HG03520 (cell line): ENCODE results near the gene CYB561D2.
A peak's percentile ranks its signal among the peaks of the same experiment; 100 is the strongest.

Experiments
- ATAC-seq: cut with Tn5 transposase; IDR thresholded peaks from one replicate; pipeline ENCODE4 v1.9.1; 2021; ENCODE audit warnings: mild to moderate bottlenecking, moderate library complexity; ENCODE audit not compliant: unreplicated experiment

Gene CYB561D2

GRCh38 chr3:50323092-50323600 lies 27.5 kb upstream of the CYB561D2 start:
- ATAC-seq: no peak

GRCh38 chr3:50323614-50324199 lies 27.0 kb upstream of the CYB561D2 start:
- ATAC-seq: no peak

GRCh38 chr3:50324351-50325112 lies 26.1 kb upstream of the CYB561D2 start:
- no peak for ATAC-seq

- no peak for ATAC-seq
These were observed 25.6 kb upstream of the CYB561D2 start for GRCh38 chr3:50325113-50325480.

- no peak for ATAC-seq
These were observed 25.0 kb upstream of the CYB561D2 start for GRCh38 chr3:50325497-50326181.

GRCh38 chr3:50326182-50326541 lies 24.5 kb upstream of the CYB561D2 start:
- ATAC-seq: no peak

- ATAC-seq: no peak
These were observed 23.5 kb upstream of the CYB561D2 start for GRCh38 chr3:50327129-50327528.

- peak; percentile 72 for ATAC-seq
These were observed 22.5 kb upstream of the CYB561D2 start, which contains the start of gene TUSC2 for GRCh38 chr3:50327943-50328691. Gene TUSC2 (minus strand): TSS chr3:50328223. CDS start chr3:50328099, 124 bp downstream.

- ATAC-seq: no peak
These were observed 20.3 kb upstream of the CYB561D2 start for GRCh38 chr3:50330330-50330729.

GRCh38 chr3:50331364-50331907 lies 19.2 kb upstream of the CYB561D2 start:
- ATAC-seq: no peak

- ATAC-seq: no peak
These were observed 16.8 kb upstream of the CYB561D2 start for GRCh38 chr3:50333744-50334328.

- ATAC-seq: no peak
These were observed 16.2 kb upstream of the CYB561D2 start for GRCh38 chr3:50334339-50335075.

- ATAC-seq: peak; percentile 28
These were observed 14.0 kb upstream of the CYB561D2 start for GRCh38 chr3:50336452-50337174.

GRCh38 chr3:50337175-50337861 lies 13.3 kb upstream of the CYB561D2 start:
- ATAC-seq: peak; percentile 67

GRCh38 chr3:50338965-50339364 lies 11.7 kb upstream of the CYB561D2 start:
- ATAC-seq: no peak

- ATAC-seq: no peak
These were observed 11.0 kb upstream of the CYB561D2 start for GRCh38 chr3:50339485-50340146.

GRCh38 chr3:50340147-50340447 lies 10.6 kb upstream of the CYB561D2 start:
- ATAC-seq: no peak
